ENCODE data around the gene COG5. TPM values are rescaled to one million over a fixed set of nuclear protein-coding genes. Genes with fewer than 3 reads are reported as not detected.

The COG5 gene
- total and polyA plus RNA-seq, 2 of the 8 experiments (the other 6 are each of a cell fraction or from before 2014, with no cell fraction given): 10.5 to 28.1 TPM

DNA sequence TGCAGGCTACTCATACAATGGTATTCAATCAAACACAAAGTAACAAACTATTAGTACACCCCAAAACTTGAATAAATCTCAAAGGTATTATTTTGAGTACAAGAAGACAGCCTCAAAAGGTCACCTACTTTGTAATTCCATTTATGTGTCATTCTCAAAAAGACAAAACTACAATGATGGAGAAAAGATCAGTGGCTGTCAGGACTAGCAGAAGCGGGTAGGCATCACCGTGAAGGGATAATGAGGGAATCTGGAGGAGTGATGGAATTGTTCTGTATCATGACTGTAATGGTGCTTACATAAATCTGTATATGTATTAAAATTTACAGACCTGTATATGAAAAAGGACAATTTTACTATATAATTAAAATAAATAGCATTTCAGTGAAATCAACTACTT lies 37.0 kb downstream of the COG5 start:
- no peak for TF ChIP-seq EP300 (IDR thresholded peaks at IDR 0.05; ENCODE audit: borderline replicate concordance in 1 of 2, low read depth in 2 of 2, low read length in 2 of 2)
- no peak for TF ChIP-seq SIN3A (conservative IDR thresholded peaks at IDR 0.05 in 1 of 2, IDR thresholded peaks at IDR 0.05 in 1 of 2; ENCODE audit: low read depth in 1 of 2, low read length in 2 of 2)
- TF ChIP-seq RBBP5 (IDR thresholded peaks at IDR 0.05; ENCODE audit: borderline replicate concordance, low read depth, low read length): no peak
- no peak for TF ChIP-seq KDM4A (IDR thresholded peaks at IDR 0.05; ENCODE audit: low read depth, low read length, severe bottlenecking)
- TF ChIP-seq SAP30 (IDR thresholded peaks at IDR 0.05; ENCODE audit: insufficient read depth, insufficient replicate concordance, low read length): no peak
- no peak for TF ChIP-seq ATF3 (IDR thresholded peaks at IDR 0.05; ENCODE audit: insufficient read depth, low read depth, low read length)
- TF ChIP-seq CBX8 (IDR thresholded peaks at IDR 0.05; ENCODE audit: borderline replicate concordance, low read depth, low read length): no peak
- no peak for TF ChIP-seq TCF12 (IDR thresholded peaks at IDR 0.05; ENCODE audit: low read depth, low read length)
- no peak for TF ChIP-seq CEBPB (IDR thresholded peaks at IDR 0.05; ENCODE audit: low read depth, low read length)
- TF ChIP-seq JUN (IDR thresholded peaks at IDR 0.05; ENCODE audit: low read depth, low read length): no peak
- TF ChIP-seq SP1 (IDR thresholded peaks at IDR 0.05; ENCODE audit: low read depth, low read length): no peak
- TF ChIP-seq SUZ12 (IDR thresholded peaks at IDR 0.05; ENCODE audit: low read length): no peak
- H3K4me3 ChIP-seq (ENCODE audit: extremely low read depth in 1 of 4, insufficient read depth in 2 of 4, low read depth in 3 of 4, low read length in 4 of 4): no peak overlapping the region
- no peak overlapping the region for H3K23ac ChIP-seq (ENCODE audit: insufficient read length)
- no peaks in the 10 kb centered on the region for H4K20me1 ChIP-seq (replicated peaks in 1 of 2; ENCODE audit: control insufficient read depth in 1 of 2, insufficient read depth in 2 of 2, low read length in 2 of 2)
- H3K23me2 ChIP-seq (ENCODE audit: low read depth, low read length): no peaks in the 10 kb centered on the region
- no peak overlapping the region for H2BK20ac ChIP-seq (ENCODE audit: low read length)
- H4K5ac ChIP-seq (ENCODE audit: insufficient read length, low read depth, low read length): no peak overlapping the region
- H3K79me1 ChIP-seq (ENCODE audit: low read depth, low read length): 0 out of 2 replicates have a peak, but pooled peaks cover 2% of the 10 kb centered on the region
- no peak overlapping the region for H2BK120ac ChIP-seq (replicated peaks; ENCODE audit: low read depth, low read length)
- no peak overlapping the region for H2BK15ac ChIP-seq (ENCODE audit: low read length)
- H3K4me1 ChIP-seq (replicated peaks in 1 of 4; ENCODE audit: control insufficient read depth in 3 of 4, insufficient read depth in 4 of 4, low read length in 3 of 4): peaks cover 0 to 4% (median 2%) of the 10 kb centered on the region in 4 experiments; a peak in 4 of 7 replicates
- H3K14ac ChIP-seq (ENCODE audit: insufficient read length): no peak overlapping the region
- no peak overlapping the region for H3K56ac ChIP-seq (replicated peaks; ENCODE audit: insufficient read length, low read depth, low read length)
- peaks cover 0 to 2% of the 10 kb centered on the region in 2 experiments; a peak in 1 of 4 replicates for H3K79me2 ChIP-seq (ENCODE audit: control insufficient read depth in 1 of 2, insufficient read depth in 2 of 2, low read length in 2 of 2)
- no peak overlapping the region for H2BK5ac ChIP-seq (ENCODE audit: low read depth, low read length)
- no peak overlapping the region for H3K9ac ChIP-seq (replicated peaks in 1 of 4; ENCODE audit: extremely low read depth in 1 of 4, low read depth in 3 of 4, low read length in 3 of 4)
- no peak overlapping the region for H2BK12ac ChIP-seq (ENCODE audit: low read depth, low read length)
- no peak overlapping the region for H3K4ac ChIP-seq (replicated peaks; ENCODE audit: insufficient read length, low read depth, low read length)
- no peak overlapping the region for H3K18ac ChIP-seq (ENCODE audit: extremely low read depth, low read length)
- peaks cover 0 to 3% (median 0%) of the 10 kb centered on the region in 4 experiments; a peak in 1 of 8 replicates for H3K36me3 ChIP-seq (ENCODE audit: control insufficient read depth in 2 of 4, insufficient read depth in 4 of 4, low read length in 3 of 4)
- no peaks in the 10 kb centered on the region for H3K9me3 ChIP-seq (ENCODE audit: insufficient read depth in 2 of 2, low read depth in 1 of 2, low read length in 1 of 2)
- CTCF ChIA-PET (ENCODE audit: partially characterized antibody): no interaction called here
- FAIRE-seq (no peak), DNase-seq (ENCODE audit: low read depth in 1 of 2, low spot score in 2 of 2) (no peak)
- H3K27ac ChIP-seq (ENCODE audit: low read depth, low read length): no peak overlapping the region
- no peak overlapping the region for H2AK5ac ChIP-seq (ENCODE audit: low read depth, low read length)
- POLR2A ChIA-PET (ENCODE audit: partially characterized antibody): interaction anchor here (0.5 kb wide), 1 partner anchor 211 kb away, joined by 3 read pairs; no protein-coding TSS in a partner anchor
- H2AFZ ChIP-seq (ENCODE audit: low read length): no peak overlapping the region
- H3K4me2 ChIP-seq (ENCODE audit: insufficient read depth in 1 of 2, low read depth in 2 of 2, low read length in 2 of 2): no peak overlapping the region
- 87% methylated on average over 2 of the region's 2 CpGs; no CpG with 5 or more reads in 1 of the 2 experiments for WGBS, 2 experiments (ENCODE audit: extremely low coverage in 1 of 2, insufficient coverage in 1 of 2, insufficient read length in 1 of 2, insufficient replicate concordance in 2 of 2, low coverage in 1 of 2, low lambda C conversion rate in 2 of 2, missing lambda C conversion rate in 1 of 2)
- H3K27me3 ChIP-seq (replicated peaks in 1 of 4; ENCODE audit: control insufficient read depth in 3 of 4, extremely low read depth in 1 of 4, insufficient read depth in 3 of 4, low read length in 3 of 4): no peaks in the 10 kb centered on the region
- no peak overlapping the region for H4K91ac ChIP-seq (replicated peaks; ENCODE audit: insufficient read length, low read length)
- H4K8ac ChIP-seq (ENCODE audit: extremely low read depth, insufficient read depth, low read length): no peak overlapping the region
